ENCODE data around the gene REV3L. TPM values are rescaled to one million over a fixed set of nuclear protein-coding genes. Genes with fewer than 3 reads are reported as not detected.
"Not testable (repeated sequence)": the region's sequence is repeated elsewhere in the genome, so short reads cannot be mapped to it uniquely, and the experiment has no call there.

Gene REV3L
- total RNA-seq, 1 donor from 2014 or later: 17.7 TPM

GRCh38 chr6:111357705-111358104 lies 125.3 kb downstream of the REV3L start:
- no peak for ATAC-seq

- ATAC-seq: no peak
These were observed 126.5 kb downstream of the REV3L start for GRCh38 chr6:111356551-111356950.

DNA sequence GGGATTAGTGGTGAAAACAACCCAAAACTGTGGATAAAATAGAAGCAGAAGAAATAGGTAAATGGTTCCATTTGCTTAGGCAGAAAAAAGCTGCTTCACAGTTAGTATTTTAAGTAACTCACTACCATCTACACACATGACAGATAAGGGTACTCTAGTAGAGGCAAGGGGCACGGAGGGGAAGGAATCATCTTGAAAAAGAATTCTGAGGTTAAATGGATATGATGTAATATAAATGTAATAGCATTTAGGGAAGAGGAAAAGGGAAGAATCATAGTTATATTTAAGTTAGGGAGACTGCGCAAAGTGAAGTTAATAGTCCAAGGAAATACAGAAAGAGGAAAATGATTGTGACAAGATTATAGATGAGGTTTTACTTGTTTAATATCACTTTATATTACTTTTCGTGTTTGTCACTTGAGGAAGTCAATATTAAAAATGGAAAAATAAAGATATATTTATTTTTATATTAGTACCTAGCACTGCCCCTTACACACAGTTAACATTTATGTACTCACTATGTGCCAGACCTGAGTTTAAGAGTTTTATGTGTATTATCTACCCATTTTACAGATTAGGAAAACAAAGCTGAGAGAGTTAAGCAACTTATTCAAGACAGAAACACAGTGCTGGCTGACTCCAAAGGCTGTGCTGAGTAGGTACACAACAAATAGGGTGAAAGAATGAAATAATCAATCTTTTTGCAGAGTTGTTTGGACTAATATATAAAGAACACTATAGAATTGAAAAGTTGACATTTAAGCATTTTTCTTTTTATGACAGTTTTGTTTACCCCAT lies 128.1 kb downstream of the REV3L start:
- ATAC-seq: no peak

GRCh38 chr6:111353912-111354462 lies 129.0 kb downstream of the REV3L start:
- no peak for ATAC-seq

GRCh38 chr6:111347589-111347988 lies 135.4 kb downstream of the REV3L start:
- ATAC-seq: no peak

- no peak for ATAC-seq
These were observed 140.1 kb downstream of the REV3L start for GRCh38 chr6:111342913-111343312.

DNA sequence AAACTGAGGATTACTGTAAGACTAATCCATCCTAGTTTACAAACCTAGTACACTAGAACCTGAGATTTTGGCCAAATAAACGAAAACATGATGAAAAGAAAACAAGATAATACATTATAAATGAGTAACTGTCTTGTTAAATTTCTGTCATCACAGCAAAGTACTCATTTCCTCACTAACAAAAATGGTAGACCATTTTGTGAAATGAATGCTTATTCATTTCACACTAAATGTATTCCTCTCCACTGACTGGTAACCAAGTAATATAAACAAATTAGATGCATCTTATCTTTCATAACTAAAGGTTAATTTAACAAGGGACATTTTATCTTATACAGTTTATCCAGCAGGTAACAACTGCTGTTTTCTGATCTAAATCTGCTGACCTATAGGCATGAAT lies 143.7 kb downstream of the REV3L start:
- no peak for ATAC-seq

GRCh38 chr6:111338843-111339242 lies 144.2 kb downstream of the REV3L start:
- ATAC-seq: no peak

- ATAC-seq: no peak
These were observed 145.2 kb downstream of the REV3L start for GRCh38 chr6:111337829-111338236.

- no peak for ATAC-seq
These were observed 153.0 kb downstream of the REV3L start for GRCh38 chr6:111329882-111330633.

GRCh38 chr6:111326563-111326962 lies 156.5 kb downstream of the REV3L start:
- no peak for ATAC-seq

GRCh38 chr6:111322145-111322544 lies 160.9 kb downstream of the REV3L start:
- no peak for ATAC-seq

GRCh38 chr6:111307950-111308349 lies 175.1 kb downstream of the REV3L start:
- not testable (repeated sequence) for ATAC-seq

- ATAC-seq: peak; percentile 48
These were observed 175.7 kb downstream of the REV3L start for GRCh38 chr6:111307275-111307858.

DNA sequence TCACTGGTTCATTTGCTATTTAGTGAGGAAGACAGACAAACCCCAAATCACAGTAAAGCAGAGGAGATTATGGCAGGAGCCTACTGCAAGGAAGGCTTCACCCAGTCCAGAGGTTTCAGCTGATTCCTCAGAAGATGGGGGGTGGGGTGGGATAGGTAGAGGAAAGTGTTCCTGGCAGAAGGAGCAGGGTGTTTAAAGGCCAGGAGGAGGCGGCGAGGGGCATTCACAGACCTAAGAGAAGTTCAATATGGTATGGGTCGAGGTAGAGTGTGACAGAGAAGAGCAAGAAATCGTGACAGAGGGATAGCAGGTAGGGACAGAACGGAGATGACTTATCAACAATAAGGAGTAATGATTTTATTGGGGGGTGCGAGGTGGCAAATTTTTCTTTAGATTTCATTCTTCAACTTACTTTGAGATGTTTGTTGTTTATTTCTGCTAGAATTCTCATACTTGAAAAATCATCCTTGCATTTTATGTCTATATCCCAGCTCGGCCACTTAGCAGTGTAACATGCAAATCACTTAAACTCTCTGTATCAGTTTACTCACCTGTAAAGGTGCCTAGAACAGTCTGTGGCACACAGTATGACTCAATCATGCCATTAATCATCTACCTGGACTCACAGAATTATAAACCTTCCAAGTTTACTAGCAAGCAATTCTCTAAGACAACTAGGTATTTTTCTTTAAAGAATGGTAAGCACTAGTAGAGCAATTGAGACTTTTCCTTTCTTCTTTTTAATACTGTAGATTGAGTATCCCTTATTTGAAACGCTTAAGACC lies 176.7 kb downstream of the REV3L start:
- ATAC-seq: peak; percentile 66

DNA sequence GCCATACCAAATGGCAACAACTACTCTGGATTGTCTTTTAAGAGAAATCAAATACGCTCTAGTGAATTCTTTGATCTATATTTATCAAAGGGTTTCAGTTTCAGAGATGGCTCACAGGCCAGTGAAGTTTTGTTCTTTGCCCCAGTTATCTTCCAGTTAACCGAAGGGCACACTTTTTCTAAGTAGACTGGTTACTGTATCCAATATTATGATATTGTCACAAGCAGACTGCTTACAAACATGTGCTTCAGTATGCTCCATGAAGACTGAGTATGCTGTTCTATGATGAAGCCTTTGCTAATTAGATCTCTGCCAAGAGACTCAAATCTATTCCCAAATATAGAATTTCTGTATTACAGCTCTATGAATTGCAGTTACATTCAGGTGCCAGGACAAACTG lies 181.1 kb downstream of the REV3L start:
- ATAC-seq: no peak

GRCh38 chr6:111300938-111301800 lies 181.8 kb downstream of the REV3L start:
- ATAC-seq: not testable (repeated sequence)

DNA sequence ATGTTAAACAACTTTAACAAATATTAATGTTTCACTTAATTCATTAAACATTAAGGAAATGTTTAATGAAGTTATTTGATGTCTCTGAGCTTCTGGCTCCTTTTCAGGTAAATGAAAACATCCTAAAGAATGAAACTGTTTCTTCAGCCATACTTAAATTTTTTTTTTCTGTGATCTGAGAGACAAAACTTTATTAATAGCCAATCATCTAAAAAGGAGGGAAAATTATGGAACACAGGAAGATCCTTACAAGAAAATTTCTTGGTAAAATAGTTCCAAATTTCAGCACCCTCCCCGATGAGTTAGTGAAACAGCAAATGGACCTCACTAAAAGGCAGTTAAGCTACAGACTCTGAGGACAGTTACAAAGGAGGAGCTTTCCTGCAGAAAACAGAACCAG lies 185.2 kb downstream of the REV3L start:
- ATAC-seq: no peak

- no peak for ATAC-seq
These were observed 188.5 kb downstream of the REV3L start for GRCh38 chr6:111294374-111294967.

GRCh38 chr6:111291336-111292259 lies 191.4 kb downstream of the REV3L start:
- no peak for ATAC-seq

Data from esophagus mucosa (tissue), 1 donor.